ENCODE results near the gene PDSS2. TPM values are rescaled to one million over a fixed set of nuclear protein-coding genes. Genes with fewer than 3 reads are reported as not detected.

The PDSS2 gene
- total and polyA plus RNA-seq, 9 of the 15 experiments (the other 6 are each of a cell fraction or from before 2014, with no cell fraction given), result 5.8 to 21.1 (median 12.0) TPM

- no peak overlapping the region for H3K27ac ChIP-seq (ENCODE audit: extremely low read depth, low read depth, low read length)
- 21% methylated on average over 17 of the region's 30 CpGs for WGBS (ENCODE audit: insufficient coverage, low coverage, missing lambda C conversion rate)
- no peaks in the 10 kb centered on the region for H3K79me2 ChIP-seq (ENCODE audit: control insufficient read depth, insufficient read depth, low read length)
- BruUV-seq (replicated peaks), result no TSS peak
- POLR2A ChIA-PET, result no interaction called here
- 0 out of 2 replicates have a peak overlapping the region, but pooled peaks have one; percentile 5 for H2AFZ ChIP-seq (ENCODE audit: low read depth, low read length)
- peak overlapping the region in 1 of 2 experiments; percentile 53; a peak in 1 of 4 replicates for H3K9ac ChIP-seq (ENCODE audit: insufficient read depth in 1 of 2, low read depth in 2 of 2, low read length in 2 of 2)
- peaks cover 0 to 31% of the 10 kb centered on the region in 2 experiments; a peak in 3 of 5 replicates for H3K4me1 ChIP-seq (replicated peaks in 1 of 2; ENCODE audit: control insufficient read depth in 2 of 2, insufficient read depth in 2 of 2, low read length in 2 of 2)
- no peaks in the 10 kb centered on the region for H3K9me3 ChIP-seq (replicated peaks; ENCODE audit: control insufficient read depth, insufficient read depth, low read depth, low read length)
- H3K4me2 ChIP-seq (ENCODE audit: insufficient read depth, low read length), result peak overlapping the region; percentile 21; the same call in 1 of the 2 replicates
- FAIRE-seq (no peak), ATAC-seq (no peak), DNase-seq (ENCODE audit: extremely low read depth in 1 of 4, low spot score in 3 of 4) (no peak)
- no peaks in the 10 kb centered on the region for H3K9me1 ChIP-seq (ENCODE audit: control insufficient read depth, insufficient read depth, low read length)
- no peaks in the 10 kb centered on the region for H3K36me3 ChIP-seq (ENCODE audit: control insufficient read depth, insufficient read depth, low read length)
- peak overlapping the region; percentile 30; the same call in 1 of the 2 replicates for H3K4me3 ChIP-seq
- in situ Hi-C loops (cut with MboI) (no loop called here), intact Hi-C loops (cut with micrococcal nuclease) (no loop called here)
- CTCF ChIA-PET (ENCODE audit: low intra/inter-chr PET ratio), result no interaction called here
- H4K20me1 ChIP-seq (replicated peaks; ENCODE audit: control insufficient read depth, insufficient read depth, low read length), result no peaks in the 10 kb centered on the region
- H3K27me3 ChIP-seq (ENCODE audit: control insufficient read depth in 2 of 2, insufficient read depth in 2 of 2, low read length in 2 of 2), result peaks cover 55 to 63% of the 10 kb centered on the region in 2 experiments
- TF ChIP-seq RBM15 (IDR thresholded peaks at IDR 0.05; ENCODE audit: insufficient read depth, low read length) (no peak), ETV6 (IDR thresholded peaks at IDR 0.05; ENCODE audit: borderline replicate concordance in 1 of 2, low read depth in 2 of 2, low read length in 1 of 2) (no peak), ETV6 (CRISPR knock-in tag; IDR thresholded peaks at IDR 0.05; ENCODE audit: borderline replicate concordance) (no peak), HEY1 (CRISPR knock-in tag; IDR thresholded peaks at IDR 0.05; ENCODE audit: borderline replicate concordance) (no peak), ZNF143 (CRISPR knock-in tag; IDR thresholded peaks at IDR 0.05) (no peak), XRCC5 (IDR thresholded peaks at IDR 0.05; ENCODE audit: low read depth, low read length) (no peak), POU5F1 (IDR thresholded peaks at IDR 0.05; ENCODE audit: borderline replicate concordance, low read depth, low read length, partially characterized antibody) (no peak), ZNF134 (CRISPR knock-in tag; conservative IDR thresholded peaks at IDR 0.05) (no peak), GABPB2 (CRISPR knock-in tag; conservative IDR thresholded peaks at IDR 0.05) (no peak), TCF3 (CRISPR knock-in tag; IDR thresholded peaks at IDR 0.05) (no peak), TEAD2 (tag; IDR thresholded peaks at IDR 0.05) (no peak), STAT6 (CRISPR knock-in tag; IDR thresholded peaks at IDR 0.05) (no peak), POLR2H (tag; IDR thresholded peaks at IDR 0.05; ENCODE audit: low read depth) (no peak), TRIM25 (IDR thresholded peaks at IDR 0.05; ENCODE audit: borderline replicate concordance) (no peak), MLX (CRISPR knock-in tag; conservative IDR thresholded peaks at IDR 0.05) (no peak), ZNF785 (CRISPR knock-in tag; IDR thresholded peaks at IDR 0.05) (no peak)
Measured at GRCh38 chr6:107490566-107491137, 31.3 kb upstream of the PDSS2 start.
